ENCODE measurements around the gene MGST3. TPM values are rescaled to one million over a fixed set of nuclear protein-coding genes. Genes with fewer than 3 reads are reported as not detected.
A peak's percentile ranks its signal among the peaks of the same experiment; 100 is the strongest.
"Not testable (repeated sequence)": the region's sequence is repeated elsewhere in the genome, so short reads cannot be mapped to it uniquely, and the experiment has no call there.

MGST3 gene
- total RNA-seq, 1 donor from 2014 or later: 133 TPM

DNA sequence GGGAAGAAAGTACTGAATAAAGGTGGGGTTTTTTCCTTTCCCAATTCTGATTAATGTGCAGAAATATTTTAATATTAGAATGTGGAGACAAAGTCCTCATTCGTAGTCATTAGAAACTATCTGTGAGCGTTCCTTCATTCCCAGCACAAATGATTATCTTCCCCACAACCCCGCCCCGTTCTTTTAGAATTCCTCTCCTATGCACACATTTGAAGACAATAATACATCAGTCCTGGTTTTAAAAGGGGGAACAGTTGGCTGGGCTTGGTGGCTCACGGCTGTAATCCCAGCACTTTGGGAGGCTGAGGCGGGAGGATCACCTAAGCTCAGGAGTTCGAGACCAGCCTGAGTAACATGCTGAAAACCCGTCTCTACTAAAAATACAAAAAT is 66.5 kb downstream of the MGST3 start:
- Mint-ChIP-seq H3K4me1 (ENCODE audit: unreplicated experiment) (peaks cover 15% of the 10 kb centered on the region), H3K4me3 (peak overlapping the region; percentile 98), H3K36me3 (peaks cover 7% of the 10 kb centered on the region), H3K27ac (peak overlapping the region; percentile 92), H3K9me3 (no peaks in the 10 kb centered on the region), H3K27me3 (peaks cover 9% of the 10 kb centered on the region)
- TF ChIP-seq, protein P1, sequence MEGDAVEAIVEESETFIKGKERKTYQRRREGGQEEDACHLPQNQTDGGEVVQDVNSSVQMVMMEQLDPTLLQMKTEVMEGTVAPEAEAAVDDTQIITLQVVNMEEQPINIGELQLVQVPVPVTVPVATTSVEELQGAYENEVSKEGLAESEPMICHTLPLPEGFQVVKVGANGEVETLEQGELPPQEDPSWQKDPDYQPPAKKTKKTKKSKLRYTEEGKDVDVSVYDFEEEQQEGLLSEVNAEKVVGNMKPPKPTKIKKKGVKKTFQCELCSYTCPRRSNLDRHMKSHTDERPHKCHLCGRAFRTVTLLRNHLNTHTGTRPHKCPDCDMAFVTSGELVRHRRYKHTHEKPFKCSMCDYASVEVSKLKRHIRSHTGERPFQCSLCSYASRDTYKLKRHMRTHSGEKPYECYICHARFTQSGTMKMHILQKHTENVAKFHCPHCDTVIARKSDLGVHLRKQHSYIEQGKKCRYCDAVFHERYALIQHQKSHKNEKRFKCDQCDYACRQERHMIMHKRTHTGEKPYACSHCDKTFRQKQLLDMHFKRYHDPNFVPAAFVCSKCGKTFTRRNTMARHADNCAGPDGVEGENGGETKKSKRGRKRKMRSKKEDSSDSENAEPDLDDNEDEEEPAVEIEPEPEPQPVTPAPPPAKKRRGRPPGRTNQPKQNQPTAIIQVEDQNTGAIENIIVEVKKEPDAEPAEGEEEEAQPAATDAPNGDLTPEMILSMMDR (conservative IDR thresholded peaks at IDR 0.05): no peak
- DNase-seq (ENCODE audit: extremely low spot score, unreplicated experiment): no peak

DNA sequence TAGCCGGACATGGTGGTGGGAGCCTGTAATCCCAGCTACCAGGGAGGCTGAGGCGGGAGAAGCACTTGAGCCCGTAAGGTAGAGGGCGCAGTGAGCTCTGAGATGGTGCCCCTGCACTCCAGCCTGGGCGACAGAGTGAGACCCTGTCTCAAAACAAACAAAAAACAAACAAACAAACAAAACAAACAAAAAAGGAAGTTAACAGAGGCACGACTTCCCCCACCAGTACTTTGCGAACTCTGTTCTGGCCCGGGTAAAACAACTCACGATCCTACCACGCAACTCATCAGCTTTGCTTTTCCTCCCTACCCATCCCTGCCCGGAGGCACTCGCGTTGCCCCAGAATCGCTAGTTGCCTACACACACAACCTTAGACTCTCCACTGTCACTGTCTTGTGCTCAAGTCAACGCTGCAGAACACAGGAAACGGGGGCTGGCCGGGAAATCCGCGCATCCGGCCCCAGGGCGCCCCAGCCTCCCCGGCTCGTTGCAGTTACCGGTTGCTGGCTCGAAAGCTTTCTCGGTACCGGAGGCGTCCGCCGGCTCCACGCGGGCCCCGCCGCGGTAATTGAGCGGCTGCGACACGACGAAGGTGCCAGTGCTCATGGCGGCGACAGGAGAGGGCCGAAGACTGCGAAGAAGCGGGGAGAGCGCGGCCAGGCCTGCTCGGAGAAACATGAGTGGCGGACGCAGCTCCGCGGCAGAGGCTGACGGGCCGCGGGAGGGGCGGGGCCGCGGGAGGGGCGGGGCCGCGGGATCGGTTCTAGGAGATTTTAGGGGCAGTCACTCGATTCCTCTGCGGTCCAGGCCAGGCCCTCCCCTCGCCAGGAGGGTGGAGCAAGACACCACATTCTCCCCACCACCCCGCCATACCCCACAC is 67.1 kb downstream of the MGST3 start, which contains the start of gene ALDH9A1:
TSS of gene ALDH9A1 (minus strand) at position 682 of the 880 bp plus-strand sequence. CDS start at position 678, 4 bp downstream.
- peaks cover 7% of the 10 kb centered on the region for H3K36me3 Mint-ChIP-seq
- H3K27me3 Mint-ChIP-seq: peaks cover 9% of the 10 kb centered on the region

DNA sequence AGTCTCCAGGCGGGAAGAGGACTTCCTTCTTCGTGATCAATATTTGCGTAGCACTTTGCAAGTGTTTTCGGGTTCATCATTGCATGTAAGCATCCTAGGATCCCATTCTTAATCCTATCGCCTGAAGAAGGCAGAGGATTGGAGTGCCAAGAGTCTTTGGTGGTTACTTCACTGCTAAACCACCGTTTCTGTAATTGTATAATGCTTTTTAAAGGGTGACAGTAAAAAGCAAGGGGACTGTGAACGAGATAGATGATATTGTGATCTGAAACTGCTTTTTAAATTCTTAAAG is 67.7 kb downstream of the MGST3 start:
- peak overlapping the region; percentile 92 for H3K27ac Mint-ChIP-seq
- no peak for DNase-seq (ENCODE audit: extremely low spot score, unreplicated experiment)
- peaks cover 9% of the 10 kb centered on the region for H3K27me3 Mint-ChIP-seq
- H3K4me3 Mint-ChIP-seq: peak overlapping the region; percentile 98
- TF ChIP-seq, protein P1 (conservative IDR thresholded peaks at IDR 0.05): no peak
- H3K4me1 Mint-ChIP-seq (ENCODE audit: unreplicated experiment): peaks cover 15% of the 10 kb centered on the region
- no peaks in the 10 kb centered on the region for H3K9me3 Mint-ChIP-seq
- peaks cover 6% of the 10 kb centered on the region for H3K36me3 Mint-ChIP-seq

More for the DNA sequence above, 67.1 kb downstream of the MGST3 start, which contains the start of gene ALDH9A1:
- TF ChIP-seq, protein P1 (conservative IDR thresholded peaks at IDR 0.05): peak; percentile 56
- H3K4me1 Mint-ChIP-seq (ENCODE audit: unreplicated experiment): peaks cover 15% of the 10 kb centered on the region
- H3K27ac Mint-ChIP-seq: peak within 1 kb of the TSS; percentile 92
- peak within 1 kb of the TSS; percentile 98 for H3K4me3 Mint-ChIP-seq
- DNase-seq (ENCODE audit: extremely low spot score, unreplicated experiment): peak; percentile 89
- H3K9me3 Mint-ChIP-seq: no peaks in the 10 kb centered on the region

DNA sequence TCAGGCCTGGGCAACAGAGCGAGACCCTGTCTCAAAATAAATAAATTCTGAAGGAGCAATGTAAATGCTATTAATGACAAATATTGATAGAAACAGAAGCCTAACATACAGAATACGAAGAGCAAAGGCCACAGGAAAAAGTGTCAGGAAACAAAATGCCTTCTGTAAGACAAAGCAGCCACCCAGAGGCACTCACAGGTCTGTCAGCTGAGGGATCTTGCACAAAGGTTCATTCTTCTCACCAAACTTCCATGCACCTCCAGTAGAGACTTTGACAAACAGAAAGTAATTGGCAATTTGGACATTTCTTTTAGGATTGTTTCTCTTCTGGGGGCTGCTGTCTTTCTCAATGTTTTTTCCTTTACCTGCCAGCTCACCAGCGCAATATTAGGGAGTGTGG is 68.5 kb downstream of the MGST3 start:
- Mint-ChIP-seq H3K9me3 (no peaks in the 10 kb centered on the region), H3K4me3 (peak overlapping the region; percentile 69), H3K27me3 (peaks cover 9% of the 10 kb centered on the region), H3K4me1 (ENCODE audit: unreplicated experiment) (peaks cover 15% of the 10 kb centered on the region), H3K27ac (no peak overlapping the region), H3K36me3 (peaks cover 4% of the 10 kb centered on the region)
- DNase-seq (ENCODE audit: extremely low spot score, unreplicated experiment): no peak
- TF ChIP-seq, protein P1 (conservative IDR thresholded peaks at IDR 0.05): no peak

DNA sequence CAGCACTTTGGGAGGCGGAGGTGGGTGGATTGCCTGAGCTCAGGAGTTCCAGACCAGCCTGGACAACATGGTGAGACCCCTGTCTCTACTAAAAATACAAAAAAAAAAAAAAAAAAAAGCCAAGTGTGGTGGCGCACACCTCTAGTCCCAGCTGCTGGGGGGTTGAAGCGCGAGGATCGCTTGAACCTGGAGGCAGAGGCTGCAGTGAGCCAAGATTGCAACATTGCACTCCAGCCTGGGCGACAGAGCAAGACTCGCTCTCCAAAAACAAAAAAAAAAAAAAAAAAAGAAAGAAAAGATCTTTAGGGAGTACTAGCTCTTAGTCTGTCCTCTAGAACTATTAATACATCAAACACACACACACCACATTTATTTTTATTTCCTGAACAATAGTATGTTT is 70.9 kb downstream of the MGST3 start:
- not testable (repeated sequence) for H3K36me3 Mint-ChIP-seq; H3K4me1 Mint-ChIP-seq (ENCODE audit: unreplicated experiment); H3K27ac Mint-ChIP-seq; H3K9me3 Mint-ChIP-seq; DNase-seq (ENCODE audit: extremely low spot score, unreplicated experiment); H3K4me3 Mint-ChIP-seq
- H3K27me3 Mint-ChIP-seq: peaks cover 18% of the 10 kb centered on the region

DNA sequence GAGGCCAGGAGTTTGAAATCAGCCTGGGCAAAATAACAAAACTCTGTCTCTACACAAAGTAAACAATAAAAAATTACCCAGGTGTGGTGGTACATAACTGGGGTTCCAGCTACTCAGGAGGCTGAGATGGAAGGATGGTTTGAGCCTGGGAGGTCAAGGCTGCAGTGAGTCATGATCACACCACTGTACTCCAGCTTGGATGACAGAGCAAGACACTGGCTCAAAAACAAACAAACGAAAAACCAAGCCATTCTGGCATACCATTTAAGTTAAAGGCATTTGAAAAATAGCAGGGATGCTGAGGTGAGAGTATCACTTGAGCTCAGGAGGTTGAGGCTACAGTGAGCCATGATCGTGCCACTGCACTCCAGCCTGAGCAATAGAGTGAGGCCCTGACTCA is 72.6 kb downstream of the MGST3 start:
- no peak overlapping the region for H3K27ac Mint-ChIP-seq
- peaks cover 5% of the 10 kb centered on the region for H3K9me3 Mint-ChIP-seq
- H3K4me3 Mint-ChIP-seq: no peak overlapping the region
- no peak for DNase-seq (ENCODE audit: extremely low spot score, unreplicated experiment)
- peaks cover 7% of the 10 kb centered on the region for H3K4me1 Mint-ChIP-seq (ENCODE audit: unreplicated experiment)
- peaks cover 23% of the 10 kb centered on the region for H3K27me3 Mint-ChIP-seq
- TF ChIP-seq, protein P1 (conservative IDR thresholded peaks at IDR 0.05): no peak
- no peaks in the 10 kb centered on the region for H3K36me3 Mint-ChIP-seq
